HEK293 (cell line): ENCODE data around the gene SCAMP2.

ENCODE experiments used
- CTCF ChIA-PET: fragments of 350-600 bp; formaldehyde crosslinking; extraction: SDS; loops from one replicate; lab custom pipeline; 2021; ENCODE audit warnings: antibody characterized with exemption; lab: Yijun Ruan, JAX
- POLR2A ChIA-PET: fragments of 300-600 bp; formaldehyde crosslinking; extraction: SDS; loops from one replicate; lab custom pipeline; 2020; ENCODE audit warnings: antibody characterized with exemption, inconsistent platforms; lab: Yijun Ruan, JAX
- H3K27ac ChIP-seq: fragments of 200-500 bp; sonication (Bioruptor generic); 2 replicates; pipeline ENCODE4 v1.5.1; 2014; ENCODE audit warnings: low read depth, low read length, control low read depth, inconsistent platforms; ENCODE audit errors: extremely low read depth
- H3K36me3 ChIP-seq, 2 experiments: fragments of 200-500 bp in 1 of 2; sonication (Bioruptor generic) in 1 of 2; 1 replicate in 1 of 2; 2 replicates in 1 of 2; pipeline ENCODE4 v1.5.1; 2014 to 2017; ENCODE audit warnings: inconsistent platforms in 2 of 2, low read length in 2 of 2; ENCODE audit not compliant: control insufficient read depth in 2 of 2, insufficient read depth in 1 of 2
- H3K4me1 ChIP-seq: fragments of 200-500 bp; sonication (Bioruptor generic); 2 replicates; pipeline ENCODE4 v1.5.1; 2014; ENCODE audit warnings: mild to moderate bottlenecking, low read length, inconsistent platforms; ENCODE audit not compliant: control insufficient read depth, insufficient read depth
- H3K4me3 ChIP-seq: 2 replicates; pipeline ENCODE4 v1.5.1; 2011; ENCODE audit warnings: low read depth, mild to moderate bottlenecking, control low read depth, low read length, moderate library complexity
- H3K9me3 ChIP-seq: fragments of 200-500 bp; sonication (Bioruptor generic); 2 replicates; pipeline ENCODE4 v1.5.1; 2014; ENCODE audit warnings: low read depth, low read length, inconsistent platforms; ENCODE audit not compliant: control insufficient read depth, insufficient read depth
- GLIS1 ChIP-seq: fragments of 450-650 bp; formaldehyde crosslinking; IDR thresholded peaks from 2 replicates; pipeline ENCODE4 v1.5.1; 2016; ENCODE audit warnings: missing biosample characterization, missing genetic modification characterization
- IKZF3 ChIP-seq: fragments of 450-650 bp; IDR thresholded peaks from 2 replicates; pipeline ENCODE4 v1.5.0; 2018; ENCODE audit warnings: missing biosample characterization, mild to moderate bottlenecking, missing genetic modification characterization, moderate library complexity
- YY1 ChIP-seq: fragments of 450-650 bp; formaldehyde crosslinking; IDR thresholded peaks from 2 replicates; pipeline ENCODE4 v1.5.1; 2018; ENCODE audit warnings: missing biosample characterization, missing genetic modification characterization
- ZBTB20 ChIP-seq: fragments of 450-650 bp; formaldehyde crosslinking; IDR thresholded peaks from 2 replicates; pipeline ENCODE4 v1.5.1; 2016; ENCODE audit warnings: missing biosample characterization, missing genetic modification characterization
- ZBTB21 ChIP-seq: fragments of 450-650 bp; formaldehyde crosslinking; IDR thresholded peaks from 2 replicates; pipeline ENCODE4 v1.5.1; 2017; ENCODE audit warnings: missing biosample characterization, missing genetic modification characterization
- ZFHX2 ChIP-seq: fragments of 450-650 bp; formaldehyde crosslinking; conservative IDR thresholded peaks from 2 replicates; pipeline ENCODE4 v1.5.1; 2016; ENCODE audit warnings: missing biosample characterization, missing genetic modification characterization
- ZNF24 ChIP-seq: fragments of 450-650 bp; formaldehyde crosslinking; IDR thresholded peaks from 2 replicates; pipeline ENCODE4 v1.5.1; 2016; ENCODE audit warnings: missing biosample characterization, missing genetic modification characterization
- ZNF324 ChIP-seq: fragments of 450-650 bp; formaldehyde crosslinking; IDR thresholded peaks from 2 replicates; pipeline ENCODE4 v1.5.1; 2016; ENCODE audit warnings: missing biosample characterization, missing genetic modification characterization
- ZNF335 ChIP-seq: fragments of 450-650 bp; formaldehyde crosslinking; conservative IDR thresholded peaks from 2 replicates; pipeline ENCODE4 v1.5.1; 2016; ENCODE audit warnings: missing biosample characterization, missing genetic modification characterization
- ZNF366 ChIP-seq: fragments of 450-650 bp; formaldehyde crosslinking; conservative IDR thresholded peaks from 2 replicates; pipeline ENCODE4 v1.5.1; 2016; ENCODE audit warnings: missing biosample characterization, missing genetic modification characterization
- ZNF391 ChIP-seq: fragments of 450-650 bp; formaldehyde crosslinking; IDR thresholded peaks from 2 replicates; pipeline ENCODE4 v1.5.1; 2016; ENCODE audit warnings: low read depth, missing biosample characterization, missing genetic modification characterization, borderline replicate concordance
- ZNF426 ChIP-seq: fragments of 450-650 bp; formaldehyde crosslinking; IDR thresholded peaks from 2 replicates; pipeline ENCODE4 v1.5.1; 2017; ENCODE audit warnings: missing biosample characterization, missing genetic modification characterization, mild to moderate bottlenecking, inconsistent platforms, moderate library complexity
- ZNF585B ChIP-seq: fragments of 450-650 bp; formaldehyde crosslinking; IDR thresholded peaks from 2 replicates; pipeline ENCODE4 v1.5.1; 2016; ENCODE audit warnings: missing biosample characterization, missing genetic modification characterization
- ZNF621 ChIP-seq: fragments of 450-650 bp; formaldehyde crosslinking; IDR thresholded peaks from 2 replicates; pipeline ENCODE4 v1.5.1; 2017; ENCODE audit warnings: missing biosample characterization, missing genetic modification characterization
- ZNF626 ChIP-seq: fragments of 450-650 bp; sonication (Bioruptor Pico); formaldehyde crosslinking; IDR thresholded peaks from 2 replicates; pipeline ENCODE4 v1.5.1; 2018; ENCODE audit warnings: missing biosample characterization, missing genetic modification characterization, inconsistent platforms
- ZNF629 ChIP-seq: fragments of 450-650 bp; formaldehyde crosslinking; IDR thresholded peaks from 2 replicates; pipeline ENCODE4 v1.5.1; 2017; ENCODE audit warnings: missing biosample characterization, missing genetic modification characterization
- ZNF830 ChIP-seq: fragments of 450-650 bp; IDR thresholded peaks from 2 replicates; pipeline ENCODE4 v1.5.0; 2018; ENCODE audit warnings: missing biosample characterization, missing genetic modification characterization, low read depth, mild to moderate bottlenecking, moderate library complexity
- ZSCAN16 ChIP-seq: fragments of 450-650 bp; formaldehyde crosslinking; IDR thresholded peaks from 2 replicates; pipeline ENCODE4 v1.5.1; 2016; ENCODE audit warnings: missing biosample characterization, missing genetic modification characterization
- ZSCAN30 ChIP-seq: fragments of 450-650 bp; IDR thresholded peaks from 2 replicates; pipeline ENCODE4 v1.5.1; 2018; ENCODE audit warnings: missing biosample characterization, mild to moderate bottlenecking, missing genetic modification characterization, moderate library complexity
- ZXDB ChIP-seq: fragments of 450-650 bp; formaldehyde crosslinking; IDR thresholded peaks from 2 replicates; pipeline ENCODE4 v1.5.1; 2016; ENCODE audit warnings: missing biosample characterization, missing genetic modification characterization
- TF ChIP-seq, protein P1 (sequence below): fragments of 450-650 bp; formaldehyde crosslinking; IDR thresholded peaks from 2 replicates; pipeline ENCODE4 v1.5.1; 2016; ENCODE audit warnings: missing biosample characterization, missing genetic modification characterization
- TF ChIP-seq, protein P2 (sequence below): fragments of 450-650 bp; formaldehyde crosslinking; conservative IDR thresholded peaks from 2 replicates; pipeline ENCODE4 v1.5.1; 2016; ENCODE audit warnings: low read depth, missing biosample characterization, missing genetic modification characterization
- TF ChIP-seq, protein P3 (sequence below): fragments of 450-650 bp; formaldehyde crosslinking; IDR thresholded peaks from 2 replicates; pipeline ENCODE4 v1.5.1; 2016; ENCODE audit warnings: missing biosample characterization, missing genetic modification characterization
- TF ChIP-seq, protein P4 (sequence below): fragments of 450-650 bp; formaldehyde crosslinking; IDR thresholded peaks from 2 replicates; pipeline ENCODE4 v1.5.1; 2017; ENCODE audit warnings: missing biosample characterization, missing genetic modification characterization
- TF ChIP-seq, protein P5 (sequence below): IDR thresholded peaks from 2 replicates; pipeline ENCODE4 v1.6.1; 2011; ENCODE audit warnings: mild to moderate bottlenecking, low read depth, low read length, borderline replicate concordance
- TF ChIP-seq, protein P6 (sequence below): fragments of 450-650 bp; formaldehyde crosslinking; IDR thresholded peaks from 2 replicates; pipeline ENCODE4 v1.5.1; 2017; ENCODE audit warnings: missing biosample characterization, missing genetic modification characterization

Gene SCAMP2

DNA sequence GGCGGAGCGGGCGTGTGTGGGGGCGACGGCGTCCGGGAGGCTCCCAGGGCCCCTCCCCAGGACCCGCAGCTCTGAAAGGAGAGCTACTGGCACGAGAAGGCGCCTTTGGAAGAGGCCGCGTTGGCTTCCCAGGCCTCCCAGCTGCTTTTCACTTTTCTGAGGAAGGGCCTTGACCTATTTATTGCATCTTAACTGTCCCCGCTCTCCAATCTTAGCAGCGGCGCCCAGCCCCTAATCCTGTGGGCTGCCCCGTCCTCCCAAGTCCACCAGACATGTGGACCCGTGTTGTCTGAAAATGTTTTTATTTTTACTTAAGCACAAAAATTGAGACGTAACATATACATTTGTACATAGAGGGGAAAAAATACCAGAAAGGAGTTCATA is 29.7 kb downstream of the SCAMP2 start:
- POLR2A ChIA-PET: interaction anchor here (0.5 to 2.3 kb wide), 7 partner anchors 10 to 1472 kb away, joined by 3 to 12 read pairs (median 5); partner anchors contain the start of genes FAM219B and MPI
- Histone ChIP-seq H3K4me3 (peak overlapping the region; percentile 30), H3K4me1 (peaks cover 10% of the 10 kb centered on the region), H3K27ac (peak overlapping the region; percentile 86), H3K36me3 (peaks cover 6 to 55% of the 10 kb centered on the region in 2 experiments; a peak in 2 of 3 replicates), H3K9me3 (no peaks in the 10 kb centered on the region)
- CTCF ChIA-PET: interaction anchor here (0.6 to 4.5 kb wide), 10 partner anchors 15 to 107 kb away, joined by 3 to 29 read pairs (median 4); no protein-coding TSS in a partner anchor
- TF ChIP-seq, protein P1, sequence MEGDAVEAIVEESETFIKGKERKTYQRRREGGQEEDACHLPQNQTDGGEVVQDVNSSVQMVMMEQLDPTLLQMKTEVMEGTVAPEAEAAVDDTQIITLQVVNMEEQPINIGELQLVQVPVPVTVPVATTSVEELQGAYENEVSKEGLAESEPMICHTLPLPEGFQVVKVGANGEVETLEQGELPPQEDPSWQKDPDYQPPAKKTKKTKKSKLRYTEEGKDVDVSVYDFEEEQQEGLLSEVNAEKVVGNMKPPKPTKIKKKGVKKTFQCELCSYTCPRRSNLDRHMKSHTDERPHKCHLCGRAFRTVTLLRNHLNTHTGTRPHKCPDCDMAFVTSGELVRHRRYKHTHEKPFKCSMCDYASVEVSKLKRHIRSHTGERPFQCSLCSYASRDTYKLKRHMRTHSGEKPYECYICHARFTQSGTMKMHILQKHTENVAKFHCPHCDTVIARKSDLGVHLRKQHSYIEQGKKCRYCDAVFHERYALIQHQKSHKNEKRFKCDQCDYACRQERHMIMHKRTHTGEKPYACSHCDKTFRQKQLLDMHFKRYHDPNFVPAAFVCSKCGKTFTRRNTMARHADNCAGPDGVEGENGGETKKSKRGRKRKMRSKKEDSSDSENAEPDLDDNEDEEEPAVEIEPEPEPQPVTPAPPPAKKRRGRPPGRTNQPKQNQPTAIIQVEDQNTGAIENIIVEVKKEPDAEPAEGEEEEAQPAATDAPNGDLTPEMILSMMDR: no peak
- TF ChIP-seq ZBTB20: 0 out of 2 replicates have a peak, but pooled peaks have one; percentile 18
- TF ChIP-seq, protein P2, sequence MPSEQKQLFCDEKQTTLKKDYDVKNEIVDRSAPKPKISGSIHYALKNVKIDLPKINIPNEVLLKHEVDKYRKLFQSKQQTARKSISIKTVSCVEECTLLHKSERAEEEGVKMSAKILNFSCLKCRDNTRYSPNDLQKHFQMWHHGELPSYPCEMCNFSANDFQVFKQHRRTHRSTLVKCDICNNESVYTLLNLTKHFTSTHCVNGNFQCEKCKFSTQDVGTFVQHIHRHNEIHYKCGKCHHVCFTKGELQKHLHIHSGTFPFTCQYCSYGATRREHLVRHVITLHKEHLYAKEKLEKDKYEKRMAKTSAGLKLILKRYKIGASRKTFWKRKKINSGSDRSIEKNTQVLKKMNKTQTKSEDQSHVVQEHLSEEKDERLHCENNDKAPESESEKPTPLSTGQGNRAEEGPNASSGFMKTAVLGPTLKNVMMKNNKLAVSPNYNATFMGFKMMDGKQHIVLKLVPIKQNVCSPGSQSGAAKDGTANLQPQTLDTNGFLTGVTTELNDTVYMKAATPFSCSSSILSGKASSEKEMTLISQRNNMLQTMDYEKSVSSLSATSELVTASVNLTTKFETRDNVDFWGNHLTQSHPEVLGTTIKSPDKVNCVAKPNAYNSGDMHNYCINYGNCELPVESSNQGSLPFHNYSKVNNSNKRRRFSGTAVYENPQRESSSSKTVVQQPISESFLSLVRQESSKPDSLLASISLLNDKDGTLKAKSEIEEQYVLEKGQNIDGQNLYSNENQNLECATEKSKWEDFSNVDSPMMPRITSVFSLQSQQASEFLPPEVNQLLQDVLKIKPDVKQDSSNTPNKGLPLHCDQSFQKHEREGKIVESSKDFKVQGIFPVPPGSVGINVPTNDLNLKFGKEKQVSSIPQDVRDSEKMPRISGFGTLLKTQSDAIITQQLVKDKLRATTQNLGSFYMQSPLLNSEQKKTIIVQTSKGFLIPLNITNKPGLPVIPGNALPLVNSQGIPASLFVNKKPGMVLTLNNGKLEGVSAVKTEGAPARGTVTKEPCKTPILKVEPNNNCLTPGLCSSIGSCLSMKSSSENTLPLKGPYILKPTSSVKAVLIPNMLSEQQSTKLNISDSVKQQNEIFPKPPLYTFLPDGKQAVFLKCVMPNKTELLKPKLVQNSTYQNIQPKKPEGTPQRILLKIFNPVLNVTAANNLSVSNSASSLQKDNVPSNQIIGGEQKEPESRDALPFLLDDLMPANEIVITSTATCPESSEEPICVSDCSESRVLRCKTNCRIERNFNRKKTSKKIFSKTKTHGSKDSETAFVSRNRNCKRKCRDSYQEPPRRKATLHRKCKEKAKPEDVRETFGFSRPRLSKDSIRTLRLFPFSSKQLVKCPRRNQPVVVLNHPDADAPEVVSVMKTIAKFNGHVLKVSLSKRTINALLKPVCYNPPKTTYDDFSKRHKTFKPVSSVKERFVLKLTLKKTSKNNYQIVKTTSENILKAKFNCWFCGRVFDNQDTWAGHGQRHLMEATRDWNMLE (tag by site-specific recombination): no peak
- TF ChIP-seq, protein P3, sequence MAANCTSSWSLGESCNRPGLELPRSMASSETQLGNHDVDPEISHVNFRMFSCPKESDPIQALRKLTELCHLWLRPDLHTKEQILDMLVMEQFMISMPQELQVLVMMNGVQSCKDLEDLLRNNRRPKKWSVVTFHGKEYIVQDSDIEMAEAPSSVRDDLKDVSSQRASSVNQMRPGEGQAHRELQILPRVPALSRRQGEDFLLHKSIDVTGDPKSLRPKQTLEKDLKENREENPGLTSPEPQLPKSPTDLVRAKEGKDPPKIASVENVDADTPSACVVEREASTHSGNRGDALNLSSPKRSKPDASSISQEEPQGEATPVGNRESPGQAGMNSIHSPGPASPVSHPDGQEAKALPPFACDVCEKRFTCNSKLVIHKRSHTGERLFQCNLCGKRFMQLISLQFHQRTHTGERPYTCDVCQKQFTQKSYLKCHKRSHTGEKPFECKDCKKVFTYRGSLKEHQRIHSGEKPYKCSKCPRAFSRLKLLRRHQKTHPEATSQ (tag by site-specific recombination): 0 out of 2 replicates have a peak, but pooled peaks have one; percentile 84
- peak; percentile 24; the same call in 1 of the 2 replicates for TF ChIP-seq ZSCAN30 (tag by site-specific recombination)
- peak; percentile 64; the same call in 1 of the 2 replicates for TF ChIP-seq ZNF24 (tag by site-specific recombination)
- TF ChIP-seq ZNF626 (tag by site-specific recombination): no peak
- TF ChIP-seq ZNF621 (tag by site-specific recombination): no peak
- 0 out of 2 replicates have a peak, but pooled peaks have one; percentile 3 for TF ChIP-seq ZNF391 (tag by site-specific recombination)
- TF ChIP-seq ZNF335: peak; percentile 54
- peak; percentile 13; the same call in 1 of the 2 replicates for TF ChIP-seq ZXDB (tag by site-specific recombination)
- TF ChIP-seq, protein P4, sequence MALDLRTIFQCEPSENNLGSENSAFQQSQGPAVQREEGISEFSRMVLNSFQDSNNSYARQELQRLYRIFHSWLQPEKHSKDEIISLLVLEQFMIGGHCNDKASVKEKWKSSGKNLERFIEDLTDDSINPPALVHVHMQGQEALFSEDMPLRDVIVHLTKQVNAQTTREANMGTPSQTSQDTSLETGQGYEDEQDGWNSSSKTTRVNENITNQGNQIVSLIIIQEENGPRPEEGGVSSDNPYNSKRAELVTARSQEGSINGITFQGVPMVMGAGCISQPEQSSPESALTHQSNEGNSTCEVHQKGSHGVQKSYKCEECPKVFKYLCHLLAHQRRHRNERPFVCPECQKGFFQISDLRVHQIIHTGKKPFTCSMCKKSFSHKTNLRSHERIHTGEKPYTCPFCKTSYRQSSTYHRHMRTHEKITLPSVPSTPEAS (tag by site-specific recombination): no peak
- no peak; the same call in 1 of the 2 replicates for TF ChIP-seq GLIS1 (tag by site-specific recombination)
- no peak for TF ChIP-seq ZNF366
- peak; percentile 53; the same call in 1 of the 2 replicates for TF ChIP-seq ZNF324 (tag by site-specific recombination)
- TF ChIP-seq YY1: no peak; the same call in 1 of the 2 replicates
- TF ChIP-seq ZBTB21 (tag by site-specific recombination): 0 out of 2 replicates have a peak, but pooled peaks have one; percentile 39
- no peak for TF ChIP-seq ZNF426 (tag by site-specific recombination)
- TF ChIP-seq ZNF629 (tag by site-specific recombination): 0 out of 2 replicates have a peak, but pooled peaks have one; percentile 7
- TF ChIP-seq, protein P5, sequence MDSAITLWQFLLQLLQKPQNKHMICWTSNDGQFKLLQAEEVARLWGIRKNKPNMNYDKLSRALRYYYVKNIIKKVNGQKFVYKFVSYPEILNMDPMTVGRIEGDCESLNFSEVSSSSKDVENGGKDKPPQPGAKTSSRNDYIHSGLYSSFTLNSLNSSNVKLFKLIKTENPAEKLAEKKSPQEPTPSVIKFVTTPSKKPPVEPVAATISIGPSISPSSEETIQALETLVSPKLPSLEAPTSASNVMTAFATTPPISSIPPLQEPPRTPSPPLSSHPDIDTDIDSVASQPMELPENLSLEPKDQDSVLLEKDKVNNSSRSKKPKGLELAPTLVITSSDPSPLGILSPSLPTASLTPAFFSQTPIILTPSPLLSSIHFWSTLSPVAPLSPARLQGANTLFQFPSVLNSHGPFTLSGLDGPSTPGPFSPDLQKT: no peak
- peak; percentile 49; the same call in 1 of the 2 replicates for TF ChIP-seq ZSCAN16
- TF ChIP-seq ZNF585B (tag by site-specific recombination): no peak
- TF ChIP-seq, protein P6, sequence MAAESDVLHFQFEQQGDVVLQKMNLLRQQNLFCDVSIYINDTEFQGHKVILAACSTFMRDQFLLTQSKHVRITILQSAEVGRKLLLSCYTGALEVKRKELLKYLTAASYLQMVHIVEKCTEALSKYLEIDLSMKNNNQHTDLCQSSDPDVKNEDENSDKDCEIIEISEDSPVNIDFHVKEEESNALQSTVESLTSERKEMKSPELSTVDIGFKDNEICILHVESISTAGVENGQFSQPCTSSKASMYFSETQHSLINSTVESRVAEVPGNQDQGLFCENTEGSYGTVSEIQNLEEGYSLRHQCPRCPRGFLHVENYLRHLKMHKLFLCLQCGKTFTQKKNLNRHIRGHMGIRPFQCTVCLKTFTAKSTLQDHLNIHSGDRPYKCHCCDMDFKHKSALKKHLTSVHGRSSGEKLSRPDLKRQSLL (tag by site-specific recombination): peak; percentile 4; the same call in 1 of the 2 replicates
- TF ChIP-seq ZNF830 (tag by site-specific recombination): no peak
- TF ChIP-seq IKZF3 (tag by site-specific recombination): 0 out of 2 replicates have a peak, but pooled peaks have one; percentile 4
- no peak for TF ChIP-seq ZFHX2 (tag by site-specific recombination)
